ENCODE results near the gene MEIOB.

GRCh38 chr16:1870365-1871082, 1.4 kb downstream of the MEIOB start:
- TF ChIP-seq POLR2AphosphoS5 (IDR thresholded peaks at IDR 0.05) = no peak
- TF ChIP-seq, protein P1, sequence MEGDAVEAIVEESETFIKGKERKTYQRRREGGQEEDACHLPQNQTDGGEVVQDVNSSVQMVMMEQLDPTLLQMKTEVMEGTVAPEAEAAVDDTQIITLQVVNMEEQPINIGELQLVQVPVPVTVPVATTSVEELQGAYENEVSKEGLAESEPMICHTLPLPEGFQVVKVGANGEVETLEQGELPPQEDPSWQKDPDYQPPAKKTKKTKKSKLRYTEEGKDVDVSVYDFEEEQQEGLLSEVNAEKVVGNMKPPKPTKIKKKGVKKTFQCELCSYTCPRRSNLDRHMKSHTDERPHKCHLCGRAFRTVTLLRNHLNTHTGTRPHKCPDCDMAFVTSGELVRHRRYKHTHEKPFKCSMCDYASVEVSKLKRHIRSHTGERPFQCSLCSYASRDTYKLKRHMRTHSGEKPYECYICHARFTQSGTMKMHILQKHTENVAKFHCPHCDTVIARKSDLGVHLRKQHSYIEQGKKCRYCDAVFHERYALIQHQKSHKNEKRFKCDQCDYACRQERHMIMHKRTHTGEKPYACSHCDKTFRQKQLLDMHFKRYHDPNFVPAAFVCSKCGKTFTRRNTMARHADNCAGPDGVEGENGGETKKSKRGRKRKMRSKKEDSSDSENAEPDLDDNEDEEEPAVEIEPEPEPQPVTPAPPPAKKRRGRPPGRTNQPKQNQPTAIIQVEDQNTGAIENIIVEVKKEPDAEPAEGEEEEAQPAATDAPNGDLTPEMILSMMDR (IDR thresholded peaks at IDR 0.05) = no peak
- TF ChIP-seq EP300 (IDR thresholded peaks at IDR 0.05) = no peak

Data from gastroesophageal sphincter (tissue), 3 donors.